ENCODE data around the gene FRRS1.

The FRRS1 gene

GRCh38 chr1:99726818-99727217 lies 39.6 kb downstream of the FRRS1 start:
- DNase-seq = no peak

- DNase-seq = no peak
Measured at GRCh38 chr1:99726407-99726806, 40.0 kb downstream of the FRRS1 start.

GRCh38 chr1:99725996-99726395 lies 40.4 kb downstream of the FRRS1 start:
- no peak for DNase-seq

GRCh38 chr1:99723251-99723650 lies 43.2 kb downstream of the FRRS1 start:
- no peak for DNase-seq

GRCh38 chr1:99717005-99717404 lies 49.4 kb downstream of the FRRS1 start:
- DNase-seq = no peak

GRCh38 chr1:99713006-99713405 lies 53.4 kb downstream of the FRRS1 start:
- no peak for DNase-seq

GRCh38 chr1:99710994-99711393 lies 55.4 kb downstream of the FRRS1 start:
- no peak for DNase-seq

GRCh38 chr1:99707535-99708142 lies 58.8 kb downstream of the FRRS1 start:
- DNase-seq = peak; percentile 60

- DNase-seq = no peak
Measured at GRCh38 chr1:99705385-99705784, 61.0 kb downstream of the FRRS1 start.

- DNase-seq = no peak
Measured at GRCh38 chr1:99704356-99704816, 62.0 kb downstream of the FRRS1 start.

- no peak for DNase-seq
Measured at GRCh38 chr1:99702221-99702620, 64.2 kb downstream of the FRRS1 start.

GRCh38 chr1:99700020-99700419 lies 66.4 kb downstream of the FRRS1 start:
- DNase-seq = no peak

- no peak for DNase-seq
Measured at GRCh38 chr1:99697580-99697979, 68.9 kb downstream of the FRRS1 start.

GRCh38 chr1:99696616-99697015 lies 69.8 kb downstream of the FRRS1 start:
- no peak for DNase-seq

- no peak for DNase-seq
Measured at GRCh38 chr1:99691175-99691574, 75.3 kb downstream of the FRRS1 start.

- DNase-seq = peak; percentile 31
Measured at GRCh38 chr1:99685516-99686180, 80.8 kb downstream of the FRRS1 start.

GRCh38 chr1:99682291-99682751 lies 84.1 kb downstream of the FRRS1 start:
- no peak for DNase-seq

- DNase-seq = no peak
Measured at GRCh38 chr1:99681583-99681982, 84.9 kb downstream of the FRRS1 start.

GRCh38 chr1:99680270-99680669 lies 86.2 kb downstream of the FRRS1 start:
- no peak for DNase-seq

GRCh38 chr1:99677416-99677815 lies 89.0 kb downstream of the FRRS1 start:
- no peak for DNase-seq

GRCh38 chr1:99676876-99677275 lies 89.6 kb downstream of the FRRS1 start:
- DNase-seq = no peak

- no peak for DNase-seq
Measured at GRCh38 chr1:99675994-99676393, 90.4 kb downstream of the FRRS1 start.

- DNase-seq = no peak
Measured at GRCh38 chr1:99675292-99675691, 91.1 kb downstream of the FRRS1 start.
